H1 (cell line): ENCODE data around the gene GALNTL6.

Experiments
- EZH2 ChIP-seq: fragments of 200-600 bp; sonication (generic); IDR thresholded peaks from 2 replicates; pipeline ENCODE4 v1.7.1; 2012; ENCODE audit warnings: low read depth, mild to moderate bottlenecking, moderate library complexity, low read length, inconsistent platforms; ENCODE audit not compliant: severe bottlenecking
- GTF2F1 ChIP-seq: IDR thresholded peaks from 2 replicates; pipeline ENCODE4 v1.6.1; 2012; ENCODE audit warnings: low read depth, low read length, improper control_type of control experiment, borderline replicate concordance
- NRF1 ChIP-seq: IDR thresholded peaks from 2 replicates; pipeline ENCODE4 v1.6.1; 2011; ENCODE audit warnings: mild to moderate bottlenecking, low read depth, low read length, improper control_type of control experiment
- POLR2A ChIP-seq, 2 experiments: IDR thresholded peaks; 1 replicate in 1 of 2; 2 replicates in 1 of 2; pipeline ENCODE4 v1.6.1; 2011; ENCODE audit warnings: low read depth in 2 of 2, low read length in 2 of 2, mild to moderate bottlenecking in 2 of 2; ENCODE audit errors: control extremely low read depth in 1 of 2
- POLR2AphosphoS5 ChIP-seq: IDR thresholded peaks from 2 replicates; pipeline ENCODE4 v1.6.1; 2011; ENCODE audit warnings: low read depth, low read length
- TF ChIP-seq, protein P1 (sequence below), 3 experiments: IDR thresholded peaks; 1 replicate in 2 of 3; 2 replicates in 1 of 3; pipeline versions ENCODE4 v1.5.1 to v1.6.1; 2011; ENCODE audit warnings: low read length in 3 of 3, mild to moderate bottlenecking in 3 of 3, inconsistent platforms in 2 of 3, low read depth in 1 of 3, moderate library complexity in 1 of 3; ENCODE audit not compliant: insufficient read depth in 1 of 3; ENCODE audit errors: control extremely low read depth in 1 of 3

DNA sequence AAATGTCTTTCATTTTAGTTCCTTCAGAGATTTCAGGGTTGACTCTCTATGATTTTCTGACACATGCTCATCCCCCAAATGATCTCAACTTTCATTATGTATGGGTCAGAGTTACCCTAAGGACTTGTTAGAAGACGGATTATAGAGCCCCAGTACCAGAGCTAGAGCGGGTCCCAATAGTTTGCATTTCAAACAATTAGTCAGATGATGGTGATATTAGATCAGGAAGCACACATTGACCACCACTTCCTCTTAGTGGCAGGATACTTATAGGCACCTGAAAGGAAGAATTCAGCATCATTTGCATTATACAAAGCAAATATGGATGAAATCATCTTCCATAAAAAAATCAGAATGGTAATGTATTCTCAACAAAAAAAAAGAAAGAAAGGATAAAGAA, 106.1 kb downstream of the GALNTL6 start:
- TF ChIP-seq POLR2A (IDR thresholded peaks at IDR 0.05; ENCODE audit: control extremely low read depth in 1 of 2, low read depth in 2 of 2, low read length in 2 of 2) (no peak), POLR2AphosphoS5 (no peak), GTF2F1 (no peak), NRF1 (no peak), EZH2 (no peak)
- TF ChIP-seq, protein P1, sequence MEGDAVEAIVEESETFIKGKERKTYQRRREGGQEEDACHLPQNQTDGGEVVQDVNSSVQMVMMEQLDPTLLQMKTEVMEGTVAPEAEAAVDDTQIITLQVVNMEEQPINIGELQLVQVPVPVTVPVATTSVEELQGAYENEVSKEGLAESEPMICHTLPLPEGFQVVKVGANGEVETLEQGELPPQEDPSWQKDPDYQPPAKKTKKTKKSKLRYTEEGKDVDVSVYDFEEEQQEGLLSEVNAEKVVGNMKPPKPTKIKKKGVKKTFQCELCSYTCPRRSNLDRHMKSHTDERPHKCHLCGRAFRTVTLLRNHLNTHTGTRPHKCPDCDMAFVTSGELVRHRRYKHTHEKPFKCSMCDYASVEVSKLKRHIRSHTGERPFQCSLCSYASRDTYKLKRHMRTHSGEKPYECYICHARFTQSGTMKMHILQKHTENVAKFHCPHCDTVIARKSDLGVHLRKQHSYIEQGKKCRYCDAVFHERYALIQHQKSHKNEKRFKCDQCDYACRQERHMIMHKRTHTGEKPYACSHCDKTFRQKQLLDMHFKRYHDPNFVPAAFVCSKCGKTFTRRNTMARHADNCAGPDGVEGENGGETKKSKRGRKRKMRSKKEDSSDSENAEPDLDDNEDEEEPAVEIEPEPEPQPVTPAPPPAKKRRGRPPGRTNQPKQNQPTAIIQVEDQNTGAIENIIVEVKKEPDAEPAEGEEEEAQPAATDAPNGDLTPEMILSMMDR (IDR thresholded peaks at IDR 0.05; ENCODE audit: control extremely low read depth in 1 of 3, insufficient read depth in 1 of 3, low read depth in 1 of 3, low read length in 3 of 3) = no peak
